K562 (cell line): ENCODE results near the gene ANKS1A. TPM values are rescaled to one million over a fixed set of nuclear protein-coding genes. Genes with fewer than 3 reads are reported as not detected.

ENCODE experiments used
- ATAC-seq: fragments of 200-7000 bp; cut with Tn5 transposase; 3 replicates; pipeline ENCODE4 v1.9.1; 2020; ENCODE audit warnings: moderate library complexity
- BruUV-seq: library from RNA; stranded (reverse); fragments of 400-500 nt; replicated peaks from 2 replicates; lab custom pipeline; 2021; lab: Mats Ljungman, UMichigan
- CTCF ChIA-PET: fragments of 300-600 bp; formaldehyde crosslinking; extraction: SDS; loops from one replicate; lab custom pipeline; 2021; ENCODE audit warnings: low intra/inter-chr PET ratio; lab: Yijun Ruan, JAX
- POLR2A ChIA-PET: fragments of 300-600, 350-650 bp; sonication (Branson Sonifier 250); formaldehyde crosslinking; extraction: SDS; loops from one replicate; lab custom pipeline; 2021; ENCODE audit warnings: antibody characterized with exemption, inconsistent platforms; lab: Yijun Ruan, JAX
- DNase-seq, 4 experiments: peaks; one replicate each; pipeline versions ENCODE4 v3.0.0 to v3.0.0-alpha.2; 2011 to 2018; ENCODE audit warnings: low spot score in 3 of 4, mixed read lengths in 3 of 4; ENCODE audit errors: extremely low read depth in 1 of 4
- FAIRE-seq: peaks from 2 replicates; lab custom pipeline; 2011; peaks lifted over from hg19 to GRCh38; lab: Jason Lieb, UNC
- H2AFZ ChIP-seq: 2 replicates; pipeline ENCODE4 v1.6.0; 2011; ENCODE audit warnings: low read depth, low read length, control low read depth, inconsistent platforms
- H3K27ac ChIP-seq: fragments of 200-600 bp; 3 replicates; pipeline ENCODE4 v1.8.0; 2011; ENCODE audit warnings: low read depth, mild to moderate bottlenecking, control low read depth, inconsistent platforms, low read length, moderate library complexity, mixed read lengths; ENCODE audit errors: extremely low read depth
- H3K27me3 ChIP-seq, 2 experiments: fragments of 300-600 bp in 1 of 2; 2 replicates in 1 of 2; 3 replicates in 1 of 2; pipeline versions ENCODE4 v1.6.0 to v1.8.0; 2011; ENCODE audit warnings: inconsistent platforms in 2 of 2, low read length in 2 of 2, mild to moderate bottlenecking in 1 of 2, mixed read lengths in 1 of 2, moderate library complexity in 1 of 2; ENCODE audit not compliant: control insufficient read depth in 2 of 2, insufficient read depth in 2 of 2
- H3K36me3 ChIP-seq: fragments of 300-600 bp; 3 replicates; pipeline ENCODE4 v1.8.0; 2011; ENCODE audit warnings: mild to moderate bottlenecking, low read length, inconsistent platforms; ENCODE audit not compliant: control insufficient read depth, insufficient read depth
- H3K4me1 ChIP-seq, 2 experiments: fragments of 200-600 bp in 1 of 2; replicated peaks in 1 of 2; 2 replicates in 1 of 2; 3 replicates in 1 of 2; pipeline versions ENCODE4 v1.5.1 to v1.8.0; 2011; ENCODE audit warnings: inconsistent platforms in 2 of 2, low read length in 2 of 2, mild to moderate bottlenecking in 1 of 2, mixed read lengths in 1 of 2, moderate library complexity in 1 of 2; ENCODE audit not compliant: control insufficient read depth in 2 of 2, insufficient read depth in 2 of 2
- H3K4me2 ChIP-seq: 2 replicates; pipeline ENCODE4 v1.6.1; 2011; ENCODE audit warnings: low read length, control low read depth, inconsistent platforms, mixed read lengths; ENCODE audit not compliant: insufficient read depth
- H3K4me3 ChIP-seq: fragments of 200-600 bp; sonication (generic), shearing (Covaris generic); 2 replicates; pipeline ENCODE4 v1.5.1; 2016; ENCODE audit warnings: control low read depth, inconsistent platforms
- H3K79me2 ChIP-seq: fragments of 200-600 bp; 3 replicates; pipeline ENCODE4 v1.8.0; 2011; ENCODE audit warnings: low read length, inconsistent platforms; ENCODE audit not compliant: control insufficient read depth, insufficient read depth
- H3K9ac ChIP-seq, 2 experiments: 2 replicates each; pipeline versions ENCODE4 v1.6.0 to v1.6.1; 2011; ENCODE audit warnings: low read depth in 2 of 2, low read length in 2 of 2, control low read depth in 1 of 2, inconsistent platforms in 1 of 2, mild to moderate bottlenecking in 1 of 2, mixed read lengths in 1 of 2; ENCODE audit not compliant: insufficient read depth in 1 of 2
- H3K9me1 ChIP-seq: one replicate; pipeline ENCODE4 v1.6.0; 2011; ENCODE audit warnings: inconsistent platforms, mild to moderate bottlenecking, low read length, moderate library complexity; ENCODE audit not compliant: control insufficient read depth, insufficient read depth
- H3K9me3 ChIP-seq: replicated peaks from 2 replicates; pipeline ENCODE4 v1.5.1; 2011; ENCODE audit warnings: low read depth, low read length, inconsistent platforms; ENCODE audit not compliant: control insufficient read depth, insufficient read depth
- H4K20me1 ChIP-seq: replicated peaks from 2 replicates; pipeline ENCODE4 v1.6.1; 2011; ENCODE audit warnings: low read length, inconsistent platforms, mixed read lengths; ENCODE audit not compliant: control insufficient read depth, insufficient read depth
- ZKSCAN1 ChIP-seq: fragments of 150-350 bp; IDR thresholded peaks from 2 replicates; pipeline ENCODE4 v1.6.1; 2016; ENCODE audit warnings: low read depth, low read length
- ZNF518B ChIP-seq: fragments of 250-450 bp; sonication (Bioruptor Pico); IDR thresholded peaks from 2 replicates; pipeline ENCODE4 v1.5.0; 2021; ENCODE audit warnings: mild to moderate bottlenecking, moderate library complexity
- WGBS: fragments of 100-300 bp; shearing (Covaris generic); methylation state at CpG from one replicate; pipeline ENCODE4 v1.1.6; 2016; ENCODE audit warnings: low coverage, mixed read lengths; ENCODE audit not compliant: insufficient coverage; ENCODE audit errors: missing lambda C conversion rate; 5-methylcytosine and 5-hydroxymethylcytosine counted together
- in situ Hi-C: fragments of 300-500 bp; cut with MboI; formaldehyde crosslinking; loops from 4 replicates; pipeline ENCODE4 v1.15.0; 2018; ENCODE audit warnings: inconsistent platforms, mixed read lengths
- intact Hi-C: fragments of 100-400 bp; cut with micrococcal nuclease; formaldehyde crosslinking; loops from 2 replicates; pipeline ENCODE4 v1.14.2; 2022
- polyA plus RNA-seq, 8 experiments: library from polyadenylated mRNA; depleted of rRNA in 4 of 8; stranded (reverse) in 5 of 8; unstranded in 3 of 8; fragments of >200 nt; fragmentation: Nextera tagmentation in 2 of 8; fragmentation: Illumina TruSeq in 1 of 8; extraction: Ambion mirVana in 2 of 8; extraction: Trizol in 1 of 8; gene quantifications; 2 replicates each; pipeline versions ENCODE4 v1.2.1 to v1.2.3, GENCODE V29; 2011 to 2014; ENCODE audit warnings: inconsistent platforms in 1 of 8, missing spikeins in 1 of 8
- total RNA-seq, 7 experiments: library from RNA; depleted of rRNA in 6 of 7; stranded (reverse); fragments of >200 nt in 6 of 7; fragmentation: Illumina TruSeq in 2 of 7; extraction: Trizol in 2 of 7; gene quantifications; 2 replicates each; pipeline versions ENCODE4 v1.2.1 to v1.2.3, GENCODE V29; 2011 to 2021; ENCODE audit warnings: low replicate concordance in 1 of 7

The ANKS1A gene
- total and polyA plus RNA-seq, 9 of the 15 experiments (the other 6 are each of a cell fraction or from before 2014, with no cell fraction given), result 1.1 to 13.8 (median 5.3) TPM

GRCh38 chr6:35058358-35058675, 169.3 kb downstream of the ANKS1A start:
- BruUV-seq, result no TSS peak
- Histone ChIP-seq H3K9ac (0 out of 4 replicates have a peak overlapping the region, but pooled peaks of 1 of the 2 experiments have one; percentile 11), H3K36me3 (peaks cover 9% of the 10 kb centered on the region; the same call in 2 of the 3 replicates), H3K9me3 (no peaks in the 10 kb centered on the region), H3K27me3 (no peaks in the 10 kb centered on the region), H3K27ac (no peak overlapping the region), H3K4me2 (no peak overlapping the region), H3K4me3 (no peak overlapping the region), H2AFZ (no peak overlapping the region), H4K20me1 (0 out of 2 replicates have a peak, but pooled peaks cover 3% of the 10 kb centered on the region), H3K79me2 (no peaks in the 10 kb centered on the region), H3K4me1 (peaks cover 0 to 3% of the 10 kb centered on the region in 2 experiments; a peak in 1 of 5 replicates)
- 72% methylated on average over 7 of the region's 10 CpGs for WGBS
- intact Hi-C loops, result no loop called here
- CTCF ChIA-PET, result no interaction called here
- DNase-seq, result no peak
- no peak for FAIRE-seq
- in situ Hi-C loops, result no loop called here
- TF ChIP-seq ZNF518B (CRISPR knock-in tag), result no peak
- TF ChIP-seq ZKSCAN1, result no peak
- TF ChIP-seq, all 486 proteins: peak for 0
- POLR2A ChIA-PET, result interaction anchor here (1.4 to 1.5 kb wide), 2 partner anchors 12 to 35 kb away, joined by 3 to 5 read pairs; no protein-coding TSS in a partner anchor
- no peak for ATAC-seq
- no peaks in the 10 kb centered on the region for H3K9me1 ChIP-seq
